ENCODE measurements around the gene ANGPTL2. TPM values are rescaled to one million over a fixed set of nuclear protein-coding genes. Genes with fewer than 3 reads are reported as not detected.

ANGPTL2 gene
- total RNA-seq, 1 experiment from 2014 or later: 5.1 TPM

DNA sequence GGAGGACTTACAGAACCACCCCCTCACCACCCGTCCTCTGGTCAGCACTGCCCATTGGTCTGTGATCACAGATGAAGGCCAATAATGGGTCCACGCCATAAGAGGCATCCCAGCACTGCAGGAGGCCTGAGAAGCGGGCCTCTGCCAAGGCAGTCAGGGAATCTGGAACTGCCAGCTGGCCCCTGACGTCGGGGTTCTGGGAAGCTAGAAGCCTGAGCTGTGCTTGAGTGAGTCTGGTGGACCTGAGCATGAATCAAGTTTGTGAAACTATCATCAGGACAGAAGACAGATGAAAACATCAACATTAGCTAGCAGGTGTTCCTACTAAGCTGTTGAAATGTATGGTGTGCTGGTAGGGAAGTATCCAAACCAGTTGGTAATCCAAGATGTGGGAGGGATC, 7.8 kb downstream of the ANGPTL2 start:
- Histone ChIP-seq H3K9me3 (ENCODE audit: control insufficient read depth, low read depth, low read length) (no peaks in the 10 kb centered on the region), H3K4ac (ENCODE audit: low read depth, low read length) (no peak overlapping the region), H3K18ac (ENCODE audit: insufficient read length, low read depth, low read length) (no peak overlapping the region), H2BK20ac (ENCODE audit: low read depth, low read length, poor library complexity, severe bottlenecking) (no peak overlapping the region), H2BK120ac (ENCODE audit: low read depth, low read length, poor library complexity, severe bottlenecking) (no peak overlapping the region), H3K79me1 (ENCODE audit: insufficient read depth, low read depth, low read length, poor library complexity, severe bottlenecking) (no peaks in the 10 kb centered on the region), H3K27ac (ENCODE audit: insufficient read length, low read depth, low read length) (no peak overlapping the region), H3K4me2 (ENCODE audit: insufficient read depth, insufficient read length, low read length) (no peak overlapping the region), H3K14ac (ENCODE audit: insufficient read depth, low read length) (no peak overlapping the region; the same call in 1 of the 2 replicates), H4K20me1 (ENCODE audit: control insufficient read depth, insufficient read depth, insufficient read length) (no peaks in the 10 kb centered on the region), H2BK5ac (ENCODE audit: insufficient read length, low read length) (no peak overlapping the region), H2BK12ac (ENCODE audit: insufficient read length, low read depth, low read length) (no peak overlapping the region), H2BK15ac (ENCODE audit: low read depth, low read length) (no peak overlapping the region), H3K56ac (ENCODE audit: insufficient read length, low read depth, low read length) (no peak overlapping the region), H2AK5ac (ENCODE audit: insufficient read length, low read length) (no peak overlapping the region), H3T11ph (ENCODE audit: low read length) (no peak overlapping the region), H3K4me1 (ENCODE audit: insufficient read depth, low read length) (peaks cover 14% of the 10 kb centered on the region; the same call in 1 of the 2 replicates), H2AFZ (ENCODE audit: low read length) (no peak overlapping the region), H4K8ac (replicated peaks; ENCODE audit: insufficient read length, low read depth, low read length) (no peak overlapping the region), H3K27me3 (ENCODE audit: insufficient read depth, low read length) (no peaks in the 10 kb centered on the region), H3K79me2 (ENCODE audit: insufficient read depth, low read length) (no peaks in the 10 kb centered on the region), H3K23me2 (ENCODE audit: insufficient read length, low read depth, low read length, poor library complexity, severe bottlenecking) (no peaks in the 10 kb centered on the region), H3K9ac (ENCODE audit: extremely low read depth, insufficient read length, low read length) (no peak overlapping the region), H3K23ac (ENCODE audit: insufficient read length, low read depth, low read length) (no peak overlapping the region), H4K91ac (ENCODE audit: insufficient read length, low read depth, low read length) (no peak overlapping the region), H4K5ac (ENCODE audit: insufficient read length, low read depth, low read length) (no peak overlapping the region)
- Mint-ChIP-seq H3K27me3 (ENCODE audit: low read depth) (no peaks in the 10 kb centered on the region), H3K36me3 (ENCODE audit: insufficient read depth in 1 of 3, low read depth in 3 of 3) (peaks cover 0 to 13% (median 0%) of the 10 kb centered on the region in 3 experiments; a peak in 3 of 7 replicates), H3K4me3 (no peak overlapping the region), H3K27ac (no peak overlapping the region), H3K4me1 (peaks cover 42 to 48% of the 10 kb centered on the region in 2 experiments), H3K9me3 (no peaks in the 10 kb centered on the region)
- no peak for DNase-seq
- no CpG with 5 or more reads among the region's 5 CpGs for WGBS (ENCODE audit: extremely low coverage, insufficient read length, low lambda C conversion rate)
- TF ChIP-seq, protein P1, sequence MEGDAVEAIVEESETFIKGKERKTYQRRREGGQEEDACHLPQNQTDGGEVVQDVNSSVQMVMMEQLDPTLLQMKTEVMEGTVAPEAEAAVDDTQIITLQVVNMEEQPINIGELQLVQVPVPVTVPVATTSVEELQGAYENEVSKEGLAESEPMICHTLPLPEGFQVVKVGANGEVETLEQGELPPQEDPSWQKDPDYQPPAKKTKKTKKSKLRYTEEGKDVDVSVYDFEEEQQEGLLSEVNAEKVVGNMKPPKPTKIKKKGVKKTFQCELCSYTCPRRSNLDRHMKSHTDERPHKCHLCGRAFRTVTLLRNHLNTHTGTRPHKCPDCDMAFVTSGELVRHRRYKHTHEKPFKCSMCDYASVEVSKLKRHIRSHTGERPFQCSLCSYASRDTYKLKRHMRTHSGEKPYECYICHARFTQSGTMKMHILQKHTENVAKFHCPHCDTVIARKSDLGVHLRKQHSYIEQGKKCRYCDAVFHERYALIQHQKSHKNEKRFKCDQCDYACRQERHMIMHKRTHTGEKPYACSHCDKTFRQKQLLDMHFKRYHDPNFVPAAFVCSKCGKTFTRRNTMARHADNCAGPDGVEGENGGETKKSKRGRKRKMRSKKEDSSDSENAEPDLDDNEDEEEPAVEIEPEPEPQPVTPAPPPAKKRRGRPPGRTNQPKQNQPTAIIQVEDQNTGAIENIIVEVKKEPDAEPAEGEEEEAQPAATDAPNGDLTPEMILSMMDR (conservative IDR thresholded peaks at IDR 0.05): no peak
